PC-3 (cell line): ENCODE results near the gene ULK4. TPM values are rescaled to one million over a fixed set of nuclear protein-coding genes. Genes with fewer than 3 reads are reported as not detected.
A peak's percentile ranks its signal among the peaks of the same experiment; 100 is the strongest.
"Not testable (repeated sequence)": the region's sequence is repeated elsewhere in the genome, so short reads cannot be mapped to it uniquely, and the experiment has no call there.

Source experiments
- ATAC-seq: fragments of 200-7000 bp; cut with Tn5 transposase; 2 replicates; pipeline ENCODE4 v1.9.1; 2020; ENCODE audit warnings: mild to moderate bottlenecking, moderate library complexity
- BruUV-seq: library from RNA; stranded (reverse); fragments of 400-500 nt; replicated peaks from 2 replicates; lab custom pipeline; 2021; lab: Mats Ljungman, UMichigan
- CTCF ChIA-PET: fragments of 300-600 bp; sonication (Branson Sonifier 250); formaldehyde crosslinking; loops from one replicate; lab custom pipeline; 2022; ENCODE audit warnings: antibody characterized with exemption; lab: Charles Lee
- POLR2A ChIA-PET: fragments of 300-600 bp; sonication (Branson Sonifier 250); formaldehyde crosslinking; loops from one replicate; lab custom pipeline; 2022; ENCODE audit warnings: antibody characterized with exemption; ENCODE audit not compliant: unreplicated experiment; lab: Charles Lee
- DNase-seq: peaks from one replicate; pipeline ENCODE4 v3.0.0-alpha.2; 2015
- H2AFZ ChIP-seq: fragments of 300-600 bp; sonication (generic); 2 replicates; pipeline ENCODE4 v1.6.0; 2016; ENCODE audit warnings: antibody characterized with exemption, low read length
- H3F3A ChIP-seq: fragments of 300-600 bp; sonication (generic); one replicate; pipeline ENCODE4 v1.6.0; 2017; ENCODE audit warnings: antibody characterized with exemption, low read length, control low read depth, mild to moderate bottlenecking; ENCODE audit not compliant: unreplicated experiment
- H3K27ac ChIP-seq: fragments of 300-600 bp; sonication (generic); 2 replicates; pipeline ENCODE4 v1.5.1; 2016; ENCODE audit warnings: mild to moderate bottlenecking, low read length
- H3K27me3 ChIP-seq: fragments of 300-600 bp; sonication (generic); 2 replicates; pipeline ENCODE4 v1.6.1; 2016; ENCODE audit warnings: low read length, mixed read lengths
- H3K36me3 ChIP-seq: fragments of 300-600 bp; sonication (generic); 2 replicates; pipeline ENCODE4 v1.6.1; 2016; ENCODE audit warnings: low read depth, mixed run types, low read length, mixed read lengths
- H3K4me1 ChIP-seq: fragments of 300-600 bp; sonication (generic); 2 replicates; pipeline ENCODE4 v1.5.1; 2016; ENCODE audit warnings: low read length; ENCODE audit not compliant: insufficient read depth
- H3K4me2 ChIP-seq: fragments of 300-600 bp; sonication (generic); 2 replicates; pipeline ENCODE4 v1.6.0; 2016; ENCODE audit warnings: low read length
- H3K4me3 ChIP-seq: fragments of 300-600 bp; sonication (generic); 2 replicates; pipeline ENCODE4 v1.5.1; 2016; ENCODE audit warnings: mild to moderate bottlenecking, low read length, mixed read lengths
- H3K79me2 ChIP-seq: fragments of 300-600 bp; sonication (generic); 2 replicates; pipeline ENCODE4 v1.6.1; 2017; ENCODE audit warnings: low read length, mixed read lengths
- H3K9ac ChIP-seq: fragments of 300-600 bp; sonication (generic); 2 replicates; pipeline ENCODE4 v1.6.0; 2016; ENCODE audit warnings: mild to moderate bottlenecking, low read length
- H3K9me2 ChIP-seq: fragments of 300-600 bp; sonication (generic); replicated peaks from 2 replicates; pipeline ENCODE4 v1.6.1; 2016; ENCODE audit warnings: mixed run types, low read length, mixed read lengths
- H3K9me3 ChIP-seq: fragments of 300-600 bp; sonication (generic); 2 replicates; pipeline ENCODE4 v1.6.1; 2016; ENCODE audit warnings: low read length, mixed read lengths
- H4K20me1 ChIP-seq: fragments of 300-600 bp; sonication (generic); 2 replicates; pipeline ENCODE4 v1.6.1; 2016; ENCODE audit warnings: low read length, mixed read lengths
- EZH2 ChIP-seq: fragments of 300-600 bp; sonication (generic); IDR thresholded peaks from one replicate; pipeline ENCODE4 v1.6.1; 2017; ENCODE audit warnings: antibody characterized with exemption, mild to moderate bottlenecking, low read length; ENCODE audit not compliant: unreplicated experiment
- EZH2phosphoT487 ChIP-seq: fragments of 300-600 bp; sonication (generic); IDR thresholded peaks from 2 replicates; pipeline ENCODE4 v1.6.1; 2018; ENCODE audit warnings: mild to moderate bottlenecking, antibody characterized with exemption, low read length, borderline replicate concordance
- intact Hi-C: fragments of 100-400 bp; cut with micrococcal nuclease; formaldehyde crosslinking; loops from 2 replicates; pipeline ENCODE4 v1.9.0; 2023
- total RNA-seq: library from RNA; depleted of rRNA; stranded (reverse); fragments of >200 nt; gene quantifications from 2 replicates; pipeline ENCODE4 v1.2.3, GENCODE V29; 2014
- TF ChIP-seq, protein P1 (sequence below): fragments of 300-600 bp; sonication (generic); conservative IDR thresholded peaks from 2 replicates; pipeline ENCODE4 v1.5.1; 2017; ENCODE audit warnings: antibody characterized with exemption, low read depth, mild to moderate bottlenecking, low read length

ULK4 gene
- total RNA-seq, 1 experiment from 2014 or later = 4.8 TPM

DNA sequence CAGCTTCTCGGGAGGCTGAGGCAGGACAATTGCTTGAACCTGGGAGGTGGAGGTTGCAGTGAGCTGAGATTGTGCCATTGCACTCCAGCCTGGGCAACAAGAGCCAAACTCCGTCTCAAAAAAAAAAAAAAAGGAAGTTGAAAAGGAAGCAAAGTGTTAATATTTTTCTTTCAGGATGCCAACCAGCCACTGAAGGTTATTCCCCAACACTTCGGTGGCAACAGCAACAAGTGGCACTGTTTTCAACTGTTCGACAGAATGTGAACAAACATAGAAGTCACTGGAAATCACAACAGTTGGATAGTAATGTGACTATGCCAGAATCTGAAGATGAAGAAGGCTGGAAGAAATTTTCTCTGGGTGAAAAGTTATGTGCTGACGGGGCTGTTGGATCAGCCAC, 15.5 kb upstream of the ULK4 start:
- DNase-seq, H4K20me1 ChIP-seq, CTCF ChIA-PET, ATAC-seq, H3K27me3 ChIP-seq, H3K79me2 ChIP-seq, H3K9me3 ChIP-seq, intact Hi-C loops, POLR2A ChIA-PET, H3F3A ChIP-seq, H3K36me3 ChIP-seq, H3K9ac ChIP-seq, H3K4me1 ChIP-seq, H3K27ac ChIP-seq, H3K9me2 ChIP-seq, BruUV-seq, H3K4me3 ChIP-seq, H2AFZ ChIP-seq, H3K4me2 ChIP-seq: not testable (repeated sequence)

DNA sequence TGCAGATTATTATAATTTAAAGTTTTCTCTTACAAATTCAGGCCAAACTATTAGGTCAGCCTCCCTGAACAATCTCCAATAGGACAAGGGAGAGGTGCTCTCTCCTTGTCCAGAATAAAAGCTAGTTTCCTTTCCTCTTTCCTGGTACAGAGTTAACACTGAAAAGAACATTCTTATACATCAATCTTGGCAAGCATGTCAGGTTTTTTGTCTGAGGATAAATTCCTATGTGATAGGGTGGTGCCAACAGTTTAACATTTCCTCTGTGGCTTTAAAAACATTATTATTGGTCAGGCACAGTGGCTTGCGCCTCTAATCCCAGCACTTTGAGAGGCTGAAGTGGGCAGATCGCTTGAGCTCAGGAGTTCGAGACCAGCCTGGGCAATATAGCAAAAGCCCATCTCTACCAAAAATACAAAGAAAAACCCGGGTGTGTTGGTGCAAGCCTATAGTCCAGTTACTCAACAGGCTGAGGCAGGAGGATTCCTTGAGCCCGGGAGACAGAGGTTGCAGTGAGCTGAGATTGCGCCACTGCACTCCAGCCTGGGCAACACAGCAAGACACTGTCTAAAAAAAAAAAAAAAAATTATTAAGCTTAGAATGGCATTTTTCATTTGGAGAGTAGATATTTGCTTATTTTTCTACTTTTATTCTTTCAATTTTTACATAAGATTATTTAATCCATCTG, 13.7 kb upstream of the ULK4 start:
- intact Hi-C loops = no loop called here
- BruUV-seq = no TSS peak

DNA sequence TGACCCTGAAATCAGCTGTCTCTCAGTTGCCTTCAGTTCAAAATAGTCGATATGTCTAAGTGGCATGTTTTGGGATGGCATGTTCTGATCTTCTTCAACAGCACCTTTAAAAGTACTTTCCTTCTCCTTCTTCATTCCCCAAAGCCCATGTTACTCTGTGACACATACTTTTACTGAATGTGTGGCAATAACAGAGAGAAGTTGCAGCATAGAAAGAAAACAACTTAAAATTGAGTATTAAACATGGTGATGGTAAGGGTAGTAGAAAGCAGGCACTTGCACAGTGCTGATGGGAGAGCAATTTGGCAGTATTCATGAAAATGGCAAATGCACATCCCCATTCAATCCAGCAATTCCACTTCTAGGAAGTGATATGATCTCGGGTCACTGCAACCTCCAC, 12.3 kb upstream of the ULK4 start:
- POLR2A ChIA-PET = no interaction called here
- no peak for TF ChIP-seq EZH2
- TF ChIP-seq, protein P1, sequence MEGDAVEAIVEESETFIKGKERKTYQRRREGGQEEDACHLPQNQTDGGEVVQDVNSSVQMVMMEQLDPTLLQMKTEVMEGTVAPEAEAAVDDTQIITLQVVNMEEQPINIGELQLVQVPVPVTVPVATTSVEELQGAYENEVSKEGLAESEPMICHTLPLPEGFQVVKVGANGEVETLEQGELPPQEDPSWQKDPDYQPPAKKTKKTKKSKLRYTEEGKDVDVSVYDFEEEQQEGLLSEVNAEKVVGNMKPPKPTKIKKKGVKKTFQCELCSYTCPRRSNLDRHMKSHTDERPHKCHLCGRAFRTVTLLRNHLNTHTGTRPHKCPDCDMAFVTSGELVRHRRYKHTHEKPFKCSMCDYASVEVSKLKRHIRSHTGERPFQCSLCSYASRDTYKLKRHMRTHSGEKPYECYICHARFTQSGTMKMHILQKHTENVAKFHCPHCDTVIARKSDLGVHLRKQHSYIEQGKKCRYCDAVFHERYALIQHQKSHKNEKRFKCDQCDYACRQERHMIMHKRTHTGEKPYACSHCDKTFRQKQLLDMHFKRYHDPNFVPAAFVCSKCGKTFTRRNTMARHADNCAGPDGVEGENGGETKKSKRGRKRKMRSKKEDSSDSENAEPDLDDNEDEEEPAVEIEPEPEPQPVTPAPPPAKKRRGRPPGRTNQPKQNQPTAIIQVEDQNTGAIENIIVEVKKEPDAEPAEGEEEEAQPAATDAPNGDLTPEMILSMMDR = no peak
- no peak for TF ChIP-seq EZH2phosphoT487
- Histone ChIP-seq H3K9me3 (no peaks in the 10 kb centered on the region), H3F3A (no peaks in the 10 kb centered on the region), H2AFZ (no peak overlapping the region), H3K4me2 (no peak overlapping the region), H3K79me2 (no peaks in the 10 kb centered on the region), H4K20me1 (no peaks in the 10 kb centered on the region), H3K27ac (no peak overlapping the region), H3K36me3 (no peaks in the 10 kb centered on the region), H3K9ac (no peak overlapping the region), H3K27me3 (no peaks in the 10 kb centered on the region), H3K4me3 (no peak overlapping the region), H3K4me1 (no peaks in the 10 kb centered on the region), H3K9me2 (no peaks in the 10 kb centered on the region)
- BruUV-seq = no TSS peak
- no peak for ATAC-seq
- intact Hi-C loops = no loop called here
- CTCF ChIA-PET = no interaction called here
- DNase-seq = no peak

More for the DNA sequence above, 13.7 kb upstream of the ULK4 start:
- no peaks in the 10 kb centered on the region for H3K9me3 ChIP-seq
- H3K4me3 ChIP-seq = no peak overlapping the region
- H3K4me2 ChIP-seq = no peak overlapping the region
- POLR2A ChIA-PET = no interaction called here
- H3K9ac ChIP-seq = no peak overlapping the region
- no peak for DNase-seq
- H3K79me2 ChIP-seq = no peaks in the 10 kb centered on the region
- CTCF ChIA-PET = no interaction called here
- H3K9me2 ChIP-seq = no peaks in the 10 kb centered on the region
- no peaks in the 10 kb centered on the region for H3K36me3 ChIP-seq
- H3K4me1 ChIP-seq = no peaks in the 10 kb centered on the region
- no peaks in the 10 kb centered on the region for H4K20me1 ChIP-seq
- H2AFZ ChIP-seq = no peak overlapping the region
- TF ChIP-seq, protein P1 = no peak
- TF ChIP-seq EZH2phosphoT487 (no peak), EZH2 (no peak)
- peak; percentile 35 for ATAC-seq
- no peaks in the 10 kb centered on the region for H3K27me3 ChIP-seq
- H3F3A ChIP-seq = no peaks in the 10 kb centered on the region
- no peak overlapping the region for H3K27ac ChIP-seq
